HEK293T (cell line): ENCODE data around the gene NACC2.

Experiments
- CTCF ChIA-PET: fragments of 350-600 bp; formaldehyde crosslinking; extraction: SDS; loops from one replicate; lab custom pipeline; 2021; ENCODE audit warnings: antibody characterized with exemption, inconsistent platforms; lab: Yijun Ruan, JAX
- POLR2A ChIA-PET: fragments of 350-600 bp; formaldehyde crosslinking; extraction: SDS; loops from one replicate; lab custom pipeline; 2020; ENCODE audit warnings: antibody characterized with exemption, inconsistent platforms; lab: Yijun Ruan, JAX
- DNase-seq: peaks from one replicate; pipeline ENCODE4 v3.0.0; 2012; ENCODE audit warnings: mixed read lengths; ENCODE audit errors: extremely low spot score
- ARNT ChIP-seq: fragments of 450-650 bp; IDR thresholded peaks from 2 replicates; pipeline ENCODE4 v1.6.1; 2017; ENCODE audit warnings: mild to moderate bottlenecking
- BHLHE40 ChIP-seq: fragments of 450-650 bp; IDR thresholded peaks from 2 replicates; pipeline ENCODE4 v1.6.1; 2016; ENCODE audit warnings: mild to moderate bottlenecking, moderate library complexity, borderline replicate concordance
- CTBP1 ChIP-seq: fragments of 450-650 bp; IDR thresholded peaks from 2 replicates; pipeline ENCODE4 v1.6.1; 2016; ENCODE audit warnings: borderline replicate concordance
- ELF4 ChIP-seq: fragments of 450-650 bp; IDR thresholded peaks from 2 replicates; pipeline ENCODE4 v1.6.1; 2017; ENCODE audit warnings: antibody characterized with exemption
- FOXA1 ChIP-seq: fragments of 450-650 bp; IDR thresholded peaks from 2 replicates; pipeline ENCODE4 v1.6.1; 2016; ENCODE audit warnings: mild to moderate bottlenecking
- FOXK2 ChIP-seq: fragments of 450-650 bp; IDR thresholded peaks from 2 replicates; pipeline ENCODE4 v1.6.1; 2016; ENCODE audit warnings: mild to moderate bottlenecking
- FOXM1 ChIP-seq: fragments of 450-650 bp; IDR thresholded peaks from 2 replicates; pipeline ENCODE4 v1.6.1; 2017; ENCODE audit warnings: mild to moderate bottlenecking, borderline replicate concordance
- HDGF ChIP-seq: fragments of 450-650 bp; IDR thresholded peaks from 2 replicates; pipeline ENCODE4 v1.6.1; 2017; ENCODE audit warnings: antibody characterized with exemption, borderline replicate concordance
- L3MBTL2 ChIP-seq: fragments of 450-650 bp; conservative IDR thresholded peaks from 2 replicates; pipeline ENCODE4 v1.6.1; 2016; ENCODE audit warnings: mild to moderate bottlenecking
- LEF1 ChIP-seq: fragments of 450-650 bp; IDR thresholded peaks from 2 replicates; pipeline ENCODE4 v1.6.1; 2017; ENCODE audit warnings: mild to moderate bottlenecking, borderline replicate concordance
- NFRKB ChIP-seq: fragments of 450-650 bp; IDR thresholded peaks from 2 replicates; pipeline ENCODE4 v1.6.1; 2016; ENCODE audit warnings: mild to moderate bottlenecking, moderate library complexity
- PKNOX1 ChIP-seq: fragments of 450-650 bp; IDR thresholded peaks from 2 replicates; pipeline ENCODE4 v1.6.1; 2016
- SP1 ChIP-seq: fragments of 450-650 bp; IDR thresholded peaks from 2 replicates; pipeline ENCODE4 v1.6.1; 2017
- SUZ12 ChIP-seq: fragments of 450-650 bp; IDR thresholded peaks from 2 replicates; pipeline ENCODE4 v1.6.1; 2016; ENCODE audit warnings: mild to moderate bottlenecking
- TARDBP ChIP-seq: fragments of 450-650 bp; IDR thresholded peaks from 2 replicates; pipeline ENCODE4 v1.6.1; 2016
- ZNF384 ChIP-seq: fragments of 450-650 bp; IDR thresholded peaks from 2 replicates; pipeline ENCODE4 v1.6.1; 2016

The NACC2 gene

GRCh38 chr9:136018257-136019031, 76.6 kb downstream of the NACC2 start:
- no peak for DNase-seq
- TF ChIP-seq TARDBP (no peak), BHLHE40 (no peak)
- ChIA-PET CTCF (no interaction called here), POLR2A (interaction anchor here (0.5 kb wide), 1 partner anchor 55 kb away, joined by 3 read pairs; no protein-coding TSS in a partner anchor)

- no peak for DNase-seq
- ChIA-PET CTCF (no interaction called here), POLR2A (no interaction called here)
- TF ChIP-seq FOXM1 = no peak
- TF ChIP-seq TARDBP = no peak
- no peak for TF ChIP-seq ARNT
- no peak for TF ChIP-seq FOXK2
- no peak for TF ChIP-seq FOXA1
- no peak for TF ChIP-seq L3MBTL2
- TF ChIP-seq PKNOX1 = no peak
- no peak for TF ChIP-seq SUZ12
- no peak for TF ChIP-seq ZNF384
- no peak for TF ChIP-seq CTBP1
- TF ChIP-seq BHLHE40 = no peak
- TF ChIP-seq LEF1 = no peak
- TF ChIP-seq NFRKB = no peak
- no peak for TF ChIP-seq SP1
- no peak for TF ChIP-seq ELF4
- no peak for TF ChIP-seq HDGF
Measured at GRCh38 chr9:136017289-136018190, 77.5 kb downstream of the NACC2 start.

GRCh38 chr9:136016572-136017288, 78.4 kb downstream of the NACC2 start:
- TF ChIP-seq SUZ12 (no peak), TARDBP (no peak), FOXK2 (no peak), FOXM1 (no peak), BHLHE40 (no peak)
- POLR2A ChIA-PET = no interaction called here
- CTCF ChIA-PET = no interaction called here
- no peak for DNase-seq

- POLR2A ChIA-PET = no interaction called here
- TF ChIP-seq FOXM1 = no peak
- no peak for TF ChIP-seq ELF4
- no peak for TF ChIP-seq ZNF384
- CTCF ChIA-PET = no interaction called here
- no peak for DNase-seq
Measured at GRCh38 chr9:136015656-136016571, 79.2 kb downstream of the NACC2 start.

- no peak for DNase-seq
- ChIA-PET POLR2A (no interaction called here), CTCF (no interaction called here)
- TF ChIP-seq CTBP1 (no peak), FOXM1 (no peak), ARNT (no peak), SUZ12 (no peak), SP1 (no peak), TARDBP (no peak), NFRKB (no peak)
Measured at GRCh38 chr9:136014924-136015633, 80.0 kb downstream of the NACC2 start.

GRCh38 chr9:136014147-136014923, 80.8 kb downstream of the NACC2 start:
- no peak for DNase-seq
- ChIA-PET POLR2A (no interaction called here), CTCF (no interaction called here)
- TF ChIP-seq FOXM1 (no peak), PKNOX1 (no peak), FOXA1 (no peak), ELF4 (no peak), LEF1 (no peak), L3MBTL2 (no peak), BHLHE40 (no peak), HDGF (no peak), SUZ12 (no peak), ARNT (no peak), ZNF384 (no peak), CTBP1 (no peak), FOXK2 (no peak)
